ENCODE results near the gene ARFRP1.

ARFRP1 gene

GRCh38 chr20:63743210-63743970 is 35.6 kb upstream of the ARFRP1 start:
- no peak for DNase-seq

GRCh38 chr20:63742381-63743024 is 34.7 kb upstream of the ARFRP1 start:
- DNase-seq, result no peak

GRCh38 chr20:63741676-63742380 is 34.1 kb upstream of the ARFRP1 start:
- no peak for DNase-seq

GRCh38 chr20:63741354-63741675 is 33.5 kb upstream of the ARFRP1 start:
- DNase-seq, result no peak

GRCh38 chr20:63740627-63741353 is 33.0 kb upstream of the ARFRP1 start:
- DNase-seq, result no peak

GRCh38 chr20:63740070-63740626 is 32.4 kb upstream of the ARFRP1 start:
- DNase-seq, result no peak

GRCh38 chr20:63739130-63740069 is 31.6 kb upstream of the ARFRP1 start, which contains the start of gene SLC2A4RG:
SLC2A4RG (plus strand) TSS chr20:63739776; CDS start chr20:63739913, 137 bp downstream.
- DNase-seq, result no peak

- DNase-seq, result no peak
These were observed 30.9 kb upstream of the ARFRP1 start for GRCh38 chr20:63738687-63739129.

GRCh38 chr20:63737945-63738686 is 30.3 kb upstream of the ARFRP1 start:
- DNase-seq, result no peak

- DNase-seq, result no peak
These were observed 29.8 kb upstream of the ARFRP1 start for GRCh38 chr20:63737695-63737944.

- DNase-seq, result no peak
These were observed 29.3 kb upstream of the ARFRP1 start for GRCh38 chr20:63736893-63737694.

- DNase-seq, result no peak
These were observed 28.3 kb upstream of the ARFRP1 start, which contains the start of gene LIME1 for GRCh38 chr20:63735859-63736718. LIME1 (plus strand) TSS chr20:63736664; CDS start chr20:63737550, 886 bp downstream.

GRCh38 chr20:63734946-63735858 is 27.4 kb upstream of the ARFRP1 start:
- DNase-seq, result no peak

- DNase-seq, result no peak
These were observed 26.6 kb upstream of the ARFRP1 start for GRCh38 chr20:63734111-63734945.

- no peak for DNase-seq
These were observed 25.9 kb upstream of the ARFRP1 start for GRCh38 chr20:63733579-63734081.

GRCh38 chr20:63733117-63733516 is 25.3 kb upstream of the ARFRP1 start:
- no peak for DNase-seq
